Measurements from ENCODE around the gene GATA6.

Gene GATA6

DNA sequence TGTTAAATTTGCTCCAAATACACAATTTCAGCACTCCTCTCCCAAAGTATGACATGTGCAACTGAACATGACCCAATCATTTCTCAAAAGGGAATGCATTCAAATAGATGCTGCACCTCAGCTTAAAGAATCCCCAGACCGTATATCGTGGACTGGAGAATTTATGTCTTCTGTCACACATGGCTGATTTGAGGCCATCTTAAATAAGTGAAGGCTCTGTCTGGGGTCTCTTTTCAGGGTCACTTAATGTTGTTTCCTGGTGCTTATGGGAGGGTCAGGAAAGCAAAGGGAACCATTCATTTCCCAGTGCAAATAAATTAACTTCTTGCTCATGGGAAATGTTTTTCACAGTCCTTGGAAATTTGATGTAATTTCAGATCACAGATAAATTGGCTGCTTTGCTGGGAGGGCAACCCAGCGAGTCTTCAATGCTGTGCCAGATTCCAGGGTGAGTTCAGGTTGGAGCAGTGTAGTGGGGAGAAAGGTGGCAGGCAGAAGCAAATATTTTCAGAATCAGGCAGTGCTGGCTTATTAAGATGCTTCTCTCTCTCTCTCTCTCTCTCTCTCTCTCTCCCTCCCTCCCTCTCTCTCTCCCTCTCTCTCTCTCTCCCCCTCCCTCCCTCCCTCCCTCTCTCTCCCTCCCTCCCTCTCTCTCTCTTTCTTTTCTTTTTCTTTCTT is 34.3 kb downstream of the GATA6 start:
- no peak overlapping the region for H3K4me3 ChIP-seq (ENCODE audit: insufficient read depth, low read length, poor library complexity, severe bottlenecking)
- no peaks in the 10 kb centered on the region for H3F3A ChIP-seq (ENCODE audit: insufficient read depth)

GRCh38 chr18:22204214-22204536 is 34.8 kb downstream of the GATA6 start:
- no peaks in the 10 kb centered on the region for H3F3A ChIP-seq (ENCODE audit: insufficient read depth)
- no peaks in the 10 kb centered on the region for H3K9me3 ChIP-seq (ENCODE audit: insufficient read depth, low read length)
- TF ChIP-seq, protein P1, sequence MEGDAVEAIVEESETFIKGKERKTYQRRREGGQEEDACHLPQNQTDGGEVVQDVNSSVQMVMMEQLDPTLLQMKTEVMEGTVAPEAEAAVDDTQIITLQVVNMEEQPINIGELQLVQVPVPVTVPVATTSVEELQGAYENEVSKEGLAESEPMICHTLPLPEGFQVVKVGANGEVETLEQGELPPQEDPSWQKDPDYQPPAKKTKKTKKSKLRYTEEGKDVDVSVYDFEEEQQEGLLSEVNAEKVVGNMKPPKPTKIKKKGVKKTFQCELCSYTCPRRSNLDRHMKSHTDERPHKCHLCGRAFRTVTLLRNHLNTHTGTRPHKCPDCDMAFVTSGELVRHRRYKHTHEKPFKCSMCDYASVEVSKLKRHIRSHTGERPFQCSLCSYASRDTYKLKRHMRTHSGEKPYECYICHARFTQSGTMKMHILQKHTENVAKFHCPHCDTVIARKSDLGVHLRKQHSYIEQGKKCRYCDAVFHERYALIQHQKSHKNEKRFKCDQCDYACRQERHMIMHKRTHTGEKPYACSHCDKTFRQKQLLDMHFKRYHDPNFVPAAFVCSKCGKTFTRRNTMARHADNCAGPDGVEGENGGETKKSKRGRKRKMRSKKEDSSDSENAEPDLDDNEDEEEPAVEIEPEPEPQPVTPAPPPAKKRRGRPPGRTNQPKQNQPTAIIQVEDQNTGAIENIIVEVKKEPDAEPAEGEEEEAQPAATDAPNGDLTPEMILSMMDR (IDR thresholded peaks at IDR 0.05; ENCODE audit: insufficient read depth, low read length, poor library complexity, severe bottlenecking): no peak
- TF ChIP-seq EZH2phosphoT487 (conservative IDR thresholded peaks at IDR 0.05; ENCODE audit: low read length): no peak
- H3K4me2 ChIP-seq (ENCODE audit: low read depth, low read length, poor library complexity, severe bottlenecking): no peak overlapping the region
- no peak overlapping the region for H2AFZ ChIP-seq (ENCODE audit: low read depth, low read length, severe bottlenecking)
- H3K79me2 ChIP-seq (ENCODE audit: insufficient read depth, low read length): no peaks in the 10 kb centered on the region
- H4K20me1 ChIP-seq (ENCODE audit: low read depth, low read length): no peaks in the 10 kb centered on the region
- no peaks in the 10 kb centered on the region for H3K36me3 ChIP-seq (ENCODE audit: low read length)
- H3K9me2 ChIP-seq (replicated peaks; ENCODE audit: insufficient read depth, low read length): no peaks in the 10 kb centered on the region
- no peak overlapping the region for H3K4me3 ChIP-seq (ENCODE audit: insufficient read depth, low read length, poor library complexity, severe bottlenecking)
- H3K27me3 ChIP-seq (ENCODE audit: low read length): 0 out of 2 replicates have a peak, but pooled peaks cover 4% of the 10 kb centered on the region
- no peak overlapping the region for H3K27ac ChIP-seq (ENCODE audit: low read depth, low read length)
- no peak overlapping the region for H3K9ac ChIP-seq (ENCODE audit: low read length)

More for the DNA sequence above, 34.3 kb downstream of the GATA6 start:
- H3K4me2 ChIP-seq (ENCODE audit: low read depth, low read length, poor library complexity, severe bottlenecking): no peak overlapping the region
- TF ChIP-seq, protein P1 (IDR thresholded peaks at IDR 0.05; ENCODE audit: insufficient read depth, low read length, poor library complexity, severe bottlenecking): no peak
- TF ChIP-seq EZH2phosphoT487 (conservative IDR thresholded peaks at IDR 0.05; ENCODE audit: low read length): no peak
- H4K20me1 ChIP-seq (ENCODE audit: low read depth, low read length): no peaks in the 10 kb centered on the region
- H2AFZ ChIP-seq (ENCODE audit: low read depth, low read length, severe bottlenecking): no peak overlapping the region
- no peaks in the 10 kb centered on the region for H3K9me2 ChIP-seq (replicated peaks; ENCODE audit: insufficient read depth, low read length)
- H3K9me3 ChIP-seq (ENCODE audit: insufficient read depth, low read length): no peaks in the 10 kb centered on the region
- H3K27ac ChIP-seq (ENCODE audit: low read depth, low read length): no peak overlapping the region
- no peaks in the 10 kb centered on the region for H3K79me2 ChIP-seq (ENCODE audit: insufficient read depth, low read length)
- H3K36me3 ChIP-seq (ENCODE audit: low read length): no peaks in the 10 kb centered on the region
- H3K27me3 ChIP-seq (ENCODE audit: low read length): 0 out of 2 replicates have a peak, but pooled peaks cover 4% of the 10 kb centered on the region
- H3K9ac ChIP-seq (ENCODE audit: low read length): no peak overlapping the region

- no peak for TF ChIP-seq EZH2phosphoT487 (conservative IDR thresholded peaks at IDR 0.05; ENCODE audit: low read length)
- TF ChIP-seq, protein P1 (IDR thresholded peaks at IDR 0.05; ENCODE audit: insufficient read depth, low read length, poor library complexity, severe bottlenecking): no peak
- Histone ChIP-seq H2AFZ (ENCODE audit: low read depth, low read length, severe bottlenecking) (no peak overlapping the region), H3K4me3 (ENCODE audit: insufficient read depth, low read length, poor library complexity, severe bottlenecking) (no peak overlapping the region), H4K20me1 (ENCODE audit: low read depth, low read length) (no peaks in the 10 kb centered on the region), H3K27me3 (ENCODE audit: low read length) (0 out of 2 replicates have a peak, but pooled peaks cover 4% of the 10 kb centered on the region), H3K9me3 (ENCODE audit: insufficient read depth, low read length) (no peaks in the 10 kb centered on the region), H3F3A (ENCODE audit: insufficient read depth) (no peaks in the 10 kb centered on the region), H3K9ac (ENCODE audit: low read length) (no peak overlapping the region), H3K4me2 (ENCODE audit: low read depth, low read length, poor library complexity, severe bottlenecking) (no peak overlapping the region), H3K27ac (ENCODE audit: low read depth, low read length) (no peak overlapping the region), H3K36me3 (ENCODE audit: low read length) (no peaks in the 10 kb centered on the region), H3K79me2 (ENCODE audit: insufficient read depth, low read length) (no peaks in the 10 kb centered on the region), H3K9me2 (replicated peaks; ENCODE audit: insufficient read depth, low read length) (no peaks in the 10 kb centered on the region)
These were observed 35.6 kb downstream of the GATA6 start for GRCh38 chr18:22204996-22205395.
